Germinal center (tissue), 1 donor: ENCODE results near the gene C1orf232.

ENCODE experiments used
- DNase-seq: peaks from one replicate; pipeline ENCODE4 v3.0.0; 2012; ENCODE audit warnings: mixed read lengths, low spot score

C1orf232 gene

DNA sequence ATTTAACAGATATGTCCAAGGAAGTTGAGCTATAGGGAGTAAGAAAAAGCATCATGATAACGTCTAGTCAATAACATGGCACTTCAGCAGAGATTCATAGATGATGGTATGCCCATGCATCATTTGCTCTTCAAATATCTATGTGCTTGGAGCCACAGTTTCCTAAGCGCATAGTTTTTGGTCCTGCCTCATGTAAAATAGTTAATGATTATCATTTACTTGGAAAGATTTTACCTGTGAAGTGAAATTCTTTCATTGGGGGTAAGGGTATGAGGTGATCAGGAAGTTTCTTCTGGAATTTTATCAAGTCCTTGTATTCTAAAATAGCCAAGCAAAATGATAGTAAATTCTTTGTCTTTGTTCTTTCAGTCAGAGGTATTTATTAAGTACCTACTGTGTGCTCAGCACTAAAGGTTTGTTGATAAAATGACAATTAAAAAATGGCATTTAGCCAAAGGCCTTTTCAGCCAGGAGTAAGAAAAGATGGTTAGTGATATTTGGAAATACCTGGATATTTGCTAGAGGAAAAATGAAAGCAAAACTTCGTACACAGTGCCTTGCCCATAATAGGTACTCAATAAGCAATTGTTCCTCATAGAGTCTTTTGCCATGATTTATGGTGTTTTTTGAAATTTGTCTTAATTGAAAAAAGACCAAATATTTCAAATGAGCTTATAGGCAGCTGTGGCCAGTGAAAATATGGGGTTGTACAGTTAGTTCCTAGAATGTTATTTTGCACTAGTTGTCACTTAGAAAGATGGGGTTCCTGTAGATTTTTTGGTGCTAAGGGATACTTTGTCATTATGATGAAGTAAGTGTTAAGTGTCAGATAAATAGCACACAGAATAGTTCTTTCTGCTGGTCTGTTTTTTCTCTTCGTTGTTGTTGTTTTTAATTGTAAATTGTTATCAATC lies 44.1 kb downstream of the C1orf232 start:
- DNase-seq = no peak

DNA sequence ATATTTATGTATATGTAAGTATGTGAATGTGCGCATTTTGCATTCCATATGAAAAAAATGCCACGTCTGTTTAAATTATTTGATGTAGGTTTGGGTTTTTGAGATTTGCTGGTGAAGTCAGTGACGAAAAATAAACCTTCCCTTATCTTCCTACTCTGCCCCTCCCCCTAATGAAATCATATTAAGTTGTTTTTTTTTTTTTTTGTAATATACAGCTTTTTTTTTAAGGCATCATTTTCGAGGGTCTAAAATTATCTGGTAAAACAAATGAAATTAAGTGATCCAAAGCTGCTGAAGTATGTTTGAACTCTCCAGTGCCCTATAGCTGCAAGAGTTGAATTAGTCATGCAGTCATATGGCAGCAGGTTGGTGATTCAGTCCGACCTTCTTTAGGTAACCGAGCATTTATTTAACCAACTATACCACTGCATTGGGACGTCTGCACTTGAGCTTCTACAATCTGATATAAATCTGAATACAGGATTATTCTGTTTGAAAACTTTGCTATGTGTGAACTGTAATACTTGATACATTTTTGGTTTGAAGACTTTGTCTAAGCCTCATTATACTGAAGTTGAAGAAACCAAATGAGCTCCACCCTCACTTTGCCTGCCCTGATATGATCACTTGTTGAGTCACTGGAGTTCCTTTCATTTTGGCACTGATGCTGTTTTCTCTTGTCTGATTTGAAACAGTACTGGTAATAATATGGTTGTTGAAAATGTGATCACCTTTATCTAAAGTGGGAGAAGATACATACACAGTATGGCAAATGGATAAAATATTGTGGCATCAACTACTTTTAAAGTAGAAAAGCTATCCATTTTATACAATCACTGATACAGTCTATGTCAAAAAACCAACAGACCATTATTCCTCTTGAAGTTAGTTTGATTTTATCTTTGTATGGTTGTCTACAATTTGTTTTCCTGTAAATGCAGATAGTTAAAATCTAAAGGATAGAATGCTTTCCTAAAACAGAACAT lies 45.5 kb downstream of the C1orf232 start:
- DNase-seq = no peak

DNA sequence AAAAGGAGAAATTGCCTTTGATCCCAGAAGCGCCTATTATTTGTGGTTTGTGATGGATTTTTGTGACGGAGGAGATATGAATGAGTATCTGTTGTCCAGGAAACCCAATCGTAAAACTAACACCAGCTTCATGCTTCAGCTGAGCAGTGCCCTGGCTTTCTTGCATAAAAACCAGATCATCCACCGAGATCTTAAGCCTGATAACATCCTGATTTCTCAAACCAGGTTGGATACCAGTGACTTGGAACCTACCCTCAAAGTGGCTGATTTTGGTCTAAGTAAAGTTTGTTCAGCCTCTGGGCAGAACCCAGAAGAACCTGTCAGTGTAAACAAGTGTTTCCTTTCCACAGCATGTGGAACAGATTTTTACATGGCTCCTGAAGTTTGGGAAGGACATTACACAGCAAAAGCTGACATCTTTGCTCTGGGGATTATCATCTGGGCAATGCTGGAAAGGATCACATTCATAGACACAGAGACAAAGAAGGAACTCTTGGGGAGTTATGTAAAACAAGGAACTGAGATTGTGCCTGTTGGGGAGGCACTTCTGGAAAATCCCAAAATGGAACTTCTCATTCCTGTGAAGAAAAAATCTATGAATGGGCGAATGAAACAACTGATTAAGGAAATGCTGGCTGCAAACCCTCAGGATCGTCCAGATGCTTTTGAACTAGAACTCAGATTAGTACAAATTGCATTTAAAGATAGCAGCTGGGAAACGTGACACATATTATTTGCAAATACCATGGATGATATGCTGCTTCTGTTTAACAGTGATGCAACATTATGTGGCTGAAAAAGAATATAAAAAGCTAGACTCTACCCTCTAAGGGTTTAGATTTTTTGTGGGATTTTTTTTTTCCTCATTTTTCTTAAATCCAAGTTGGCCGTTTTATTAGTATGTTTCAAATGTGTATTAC lies 46.6 kb downstream of the C1orf232 start:
- no peak for DNase-seq

DNA sequence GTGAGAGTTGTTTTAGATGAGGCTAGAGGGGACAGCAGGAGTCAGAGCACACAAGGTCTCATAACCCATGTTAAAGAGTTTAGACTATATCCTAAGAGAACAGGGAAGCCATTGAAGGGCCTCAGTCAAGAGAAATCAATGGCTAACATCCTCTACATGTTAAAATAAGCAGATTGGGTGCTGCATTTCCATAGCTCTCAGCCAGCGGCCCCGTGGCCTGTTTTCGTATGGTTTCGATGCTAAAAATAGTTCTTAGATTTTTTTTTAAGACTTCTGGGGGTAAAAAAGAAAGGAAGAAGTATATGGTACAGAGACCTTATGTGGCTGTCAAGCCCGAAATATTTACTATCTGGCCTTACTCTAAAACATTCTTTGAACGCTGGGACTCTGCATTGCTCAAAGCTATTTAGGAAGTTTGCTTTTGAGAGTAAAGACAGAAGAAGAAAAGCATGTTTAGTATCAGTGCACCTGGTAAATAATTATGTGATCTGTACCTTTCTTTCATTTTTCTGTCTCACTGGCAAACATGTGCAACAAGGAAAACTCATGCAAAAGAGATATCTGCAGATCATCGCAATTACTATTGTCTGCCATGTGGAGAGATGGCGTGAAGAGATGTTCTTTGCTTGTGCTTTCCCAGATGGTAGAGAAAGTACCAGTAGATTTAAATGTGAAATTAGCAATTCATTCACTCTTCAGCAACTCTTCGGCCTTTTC lies 48.7 kb downstream of the C1orf232 start:
- no peak for DNase-seq

DNA sequence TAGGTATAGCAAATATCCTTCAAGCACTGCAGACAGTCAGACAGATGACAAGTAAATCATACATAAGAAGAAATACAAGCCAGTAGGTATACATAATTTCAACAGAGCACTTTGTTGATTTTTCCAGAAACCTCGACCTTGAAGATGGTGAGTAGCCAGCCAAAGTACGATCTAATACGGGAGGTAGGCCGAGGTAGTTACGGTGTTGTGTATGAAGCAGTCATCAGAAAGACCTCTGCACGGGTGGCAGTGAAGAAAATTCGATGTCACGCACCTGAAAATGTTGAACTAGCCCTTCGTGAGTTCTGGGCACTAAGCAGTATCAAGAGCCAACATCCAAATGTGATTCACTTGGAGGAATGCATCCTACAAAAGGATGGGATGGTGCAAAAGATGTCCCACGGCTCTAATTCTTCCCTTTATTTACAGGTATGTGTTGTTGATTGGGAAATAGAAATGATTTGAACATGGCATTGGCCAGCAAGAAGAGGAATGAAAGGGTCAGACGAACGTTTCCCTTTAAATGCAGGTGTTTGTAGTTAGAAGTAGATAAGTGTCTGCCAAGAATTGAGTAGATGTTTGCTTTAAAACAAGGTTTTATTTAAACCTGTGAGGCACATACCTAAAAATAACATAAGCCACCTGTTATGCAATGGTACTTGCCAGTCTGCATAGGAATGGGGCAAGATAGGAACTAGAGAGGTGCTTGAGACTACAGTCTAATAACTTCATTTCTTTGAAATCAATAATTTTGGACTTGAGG lies 54.4 kb downstream of the C1orf232 start:
- no peak for DNase-seq
